ENCODE results near the gene TCP11L1. TPM values are rescaled to one million over a fixed set of nuclear protein-coding genes. Genes with fewer than 3 reads are reported as not detected.

TCP11L1 gene
- total and polyA plus RNA-seq, 2 of the 8 experiments (the other 6 are each of a cell fraction or from before 2014, with no cell fraction given), result 10.9 to 23.1 TPM

DNA sequence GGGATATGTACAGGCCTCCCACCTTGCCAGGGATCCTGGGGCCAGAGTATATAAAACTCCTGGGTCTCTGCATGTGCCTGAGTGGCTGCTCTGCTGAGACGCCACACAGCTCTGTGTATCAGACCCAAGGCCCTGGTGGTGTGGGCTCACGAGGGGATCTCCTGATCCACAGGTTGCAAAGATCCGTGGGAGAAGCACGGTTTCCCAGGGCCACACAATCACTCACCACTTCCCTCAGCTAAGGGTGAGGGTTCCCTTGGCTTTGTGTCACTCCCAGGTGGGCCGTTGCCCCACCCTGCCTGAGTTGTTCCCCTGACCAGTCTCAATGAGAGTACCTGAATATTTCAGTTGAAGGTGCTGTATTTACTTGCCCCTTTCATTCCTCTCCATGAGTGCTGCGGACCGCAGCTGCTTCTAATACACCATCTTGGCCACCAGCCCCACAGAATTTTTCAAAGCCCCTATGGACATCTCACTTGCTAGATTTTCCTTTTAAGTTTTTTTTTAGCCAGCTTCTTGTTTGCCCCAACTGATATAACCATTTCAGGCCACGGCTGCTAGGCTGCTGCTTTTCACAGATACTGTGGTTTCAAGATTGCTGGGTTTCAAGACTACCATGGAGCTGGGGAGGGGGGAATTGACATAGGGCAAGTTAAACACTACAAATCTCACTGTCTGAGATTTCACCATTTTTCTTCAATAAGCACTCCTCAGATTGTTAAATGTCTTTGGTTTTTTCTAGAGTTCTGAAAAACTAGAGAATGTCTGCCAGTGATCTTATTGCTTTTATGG lies 37.4 kb upstream of the TCP11L1 start:
- no peak overlapping the region; the same call in 1 of the 2 replicates for H3K18ac ChIP-seq (ENCODE audit: extremely low read depth, low read length)
- no peak overlapping the region for H3K14ac ChIP-seq (ENCODE audit: insufficient read length)
- no peak overlapping the region for H2BK5ac ChIP-seq (ENCODE audit: low read depth, low read length)
- no peak overlapping the region for H4K91ac ChIP-seq (replicated peaks; ENCODE audit: insufficient read length, low read length)
- ChIA-PET POLR2A (ENCODE audit: partially characterized antibody) (interaction anchor here (0.9 to 1.1 kb wide), 3 partner anchors 10 to 14 kb away, joined by 3 read pairs; partner anchors contain the start of gene DEPDC7), CTCF (ENCODE audit: partially characterized antibody) (interaction anchor here (1.6 to 2.0 kb wide), 2 partner anchors 63 to 143 kb away, joined by 3 to 8 read pairs; no protein-coding TSS in a partner anchor)
- H2BK120ac ChIP-seq (replicated peaks; ENCODE audit: low read depth, low read length), result no peak overlapping the region
- no peaks in the 10 kb centered on the region for H3K79me2 ChIP-seq (ENCODE audit: control insufficient read depth in 1 of 2, insufficient read depth in 2 of 2, low read length in 2 of 2)
- WGBS, 2 experiments (ENCODE audit: extremely low coverage in 1 of 2, insufficient coverage in 1 of 2, insufficient read length in 1 of 2, insufficient replicate concordance in 2 of 2, low coverage in 1 of 2, low lambda C conversion rate in 2 of 2, missing lambda C conversion rate in 1 of 2), result 90% methylated on average over 8 of the region's 8 CpGs; no CpG with 5 or more reads in 1 of the 2 experiments
- no peak overlapping the region for H3K4ac ChIP-seq (replicated peaks; ENCODE audit: insufficient read length, low read depth, low read length)
- H3K9me3 ChIP-seq (ENCODE audit: insufficient read depth in 2 of 2, low read depth in 1 of 2, low read length in 1 of 2), result no peaks in the 10 kb centered on the region
- FAIRE-seq (no peak), DNase-seq (ENCODE audit: low read depth in 1 of 2, low spot score in 2 of 2) (no peak)
- H2AK5ac ChIP-seq (ENCODE audit: low read depth, low read length), result no peak overlapping the region
- H3K23ac ChIP-seq (ENCODE audit: insufficient read length), result no peak overlapping the region
- no peaks in the 10 kb centered on the region; a peak in 1 of 7 replicates for H3K4me1 ChIP-seq (replicated peaks in 1 of 4; ENCODE audit: control insufficient read depth in 3 of 4, insufficient read depth in 4 of 4, low read length in 3 of 4)
- no peaks in the 10 kb centered on the region for H3K27me3 ChIP-seq (replicated peaks in 1 of 4; ENCODE audit: control insufficient read depth in 3 of 4, extremely low read depth in 1 of 4, insufficient read depth in 3 of 4, low read length in 3 of 4)
- H4K8ac ChIP-seq (ENCODE audit: extremely low read depth, insufficient read depth, low read length), result peak overlapping the region; percentile 4; the same call in 1 of the 2 replicates
- no peak overlapping the region for H2BK20ac ChIP-seq (ENCODE audit: low read length)
- H4K5ac ChIP-seq (ENCODE audit: insufficient read length, low read depth, low read length), result no peak overlapping the region
- H4K20me1 ChIP-seq (replicated peaks in 1 of 2; ENCODE audit: control insufficient read depth in 1 of 2, insufficient read depth in 2 of 2, low read length in 2 of 2), result no peaks in the 10 kb centered on the region
- H3K4me3 ChIP-seq (ENCODE audit: extremely low read depth in 1 of 4, insufficient read depth in 2 of 4, low read depth in 3 of 4, low read length in 4 of 4), result no peak overlapping the region
- H2BK12ac ChIP-seq (ENCODE audit: low read depth, low read length), result no peak overlapping the region
- no peaks in the 10 kb centered on the region for H3K36me3 ChIP-seq (ENCODE audit: control insufficient read depth in 2 of 4, insufficient read depth in 4 of 4, low read length in 3 of 4)
- no peak overlapping the region for H3K56ac ChIP-seq (replicated peaks; ENCODE audit: insufficient read length, low read depth, low read length)
- no peak overlapping the region for H2AFZ ChIP-seq (ENCODE audit: low read length)
- TF ChIP-seq SIRT6 (IDR thresholded peaks at IDR 0.05; ENCODE audit: low read length) (no peak), GTF2F1 (IDR thresholded peaks at IDR 0.05; ENCODE audit: borderline replicate concordance, low read depth, low read length) (no peak)
- no peak overlapping the region for H3K9ac ChIP-seq (replicated peaks in 1 of 4; ENCODE audit: extremely low read depth in 1 of 4, low read depth in 3 of 4, low read length in 3 of 4)
- H3K79me1 ChIP-seq (ENCODE audit: low read depth, low read length), result no peaks in the 10 kb centered on the region
- no peak overlapping the region for H3K4me2 ChIP-seq (ENCODE audit: insufficient read depth in 1 of 2, low read depth in 2 of 2, low read length in 2 of 2)
- H3K23me2 ChIP-seq (ENCODE audit: low read depth, low read length), result no peaks in the 10 kb centered on the region; the same call in 1 of the 2 replicates
- no peak overlapping the region for H3K27ac ChIP-seq (ENCODE audit: low read depth, low read length)
- no peak overlapping the region for H2BK15ac ChIP-seq (ENCODE audit: low read length)
